Common myeloid progenitor, CD34-positive (primary cell): ENCODE data around the gene PABPN1.

ENCODE experiments used
- CTCF ChIA-PET: fragments of 350-600 bp; sonication (Branson Sonifier 250); formaldehyde crosslinking; loops from one replicate; lab custom pipeline; 2021; ENCODE audit warnings: antibody characterized with exemption; lab: Charles Lee
- POLR2A ChIA-PET: fragments of 350-600 bp; sonication (Branson Sonifier 250); formaldehyde crosslinking; loops from one replicate; lab custom pipeline; 2021; ENCODE audit warnings: antibody characterized with exemption; lab: Charles Lee
- DNase-seq, 3 donors: peaks; one replicate each; pipeline versions ENCODE4 v3.0.0 to v3.0.0-alpha.2; 2013
- H3K27ac ChIP-seq, 2 experiments: 1 replicate in 1 of 2; 2 replicates in 1 of 2; pipeline ENCODE4 v1.7.0; 2013; ENCODE audit warnings: inconsistent platforms in 2 of 2, low read length in 2 of 2, mild to moderate bottlenecking in 2 of 2, low read depth in 1 of 2, moderate library complexity in 1 of 2; ENCODE audit not compliant: severe bottlenecking in 2 of 2, insufficient read depth in 1 of 2, poor library complexity in 1 of 2
- H3K27me3 ChIP-seq, 5 experiments: replicated peaks in 2 of 5; 1 replicate in 3 of 5; 2 replicates in 2 of 5; pipeline versions ENCODE4 v1.6.1 to v1.7.0; 2013; ENCODE audit warnings: low read length in 4 of 5, mild to moderate bottlenecking in 2 of 5, moderate library complexity in 2 of 5, inconsistent platforms in 1 of 5; ENCODE audit not compliant: insufficient read depth in 5 of 5, control insufficient read depth in 4 of 5
- H3K36me3 ChIP-seq, 4 experiments: 1 replicate in 2 of 4; 2 replicates in 2 of 4; pipeline versions ENCODE4 v1.6.1 to v1.7.0; 2013; ENCODE audit warnings: low read length in 3 of 4, control low read depth in 1 of 4, mild to moderate bottlenecking in 1 of 4; ENCODE audit not compliant: control insufficient read depth in 4 of 4, insufficient read depth in 4 of 4
- H3K4me1 ChIP-seq, 4 experiments: 1 replicate in 3 of 4; 2 replicates in 1 of 4; pipeline versions ENCODE4 v1.6.1 to v1.7.1; 2013; ENCODE audit warnings: low read length in 3 of 4, mild to moderate bottlenecking in 3 of 4, control low read depth in 1 of 4, inconsistent platforms in 1 of 4, moderate library complexity in 1 of 4; ENCODE audit not compliant: control insufficient read depth in 4 of 4, insufficient read depth in 4 of 4; ENCODE audit errors: control extremely low read depth in 1 of 4
- H3K4me3 ChIP-seq, 7 experiments: 1 replicate in 4 of 7; 2 replicates in 3 of 7; pipeline versions ENCODE4 v1.5.1 to v1.7.0; 2013; ENCODE audit warnings: mild to moderate bottlenecking in 7 of 7, low read length in 6 of 7, moderate library complexity in 6 of 7, inconsistent platforms in 2 of 7, low read depth in 2 of 7, control low read depth in 1 of 7; ENCODE audit not compliant: insufficient read depth in 4 of 7, control insufficient read depth in 1 of 7; ENCODE audit errors: extremely low read depth in 1 of 7
- H3K9me3 ChIP-seq, 5 experiments: 1 replicate in 4 of 5; 2 replicates in 1 of 5; pipeline versions ENCODE4 v1.6.1 to v1.7.1; 2013; ENCODE audit warnings: low read length in 4 of 5, mild to moderate bottlenecking in 2 of 5, inconsistent platforms in 1 of 5, low read depth in 1 of 5, moderate library complexity in 1 of 5; ENCODE audit not compliant: control insufficient read depth in 4 of 5, insufficient read depth in 2 of 5; ENCODE audit errors: control extremely low read depth in 1 of 5
- WGBS: methylation state at CpG from one replicate; pipeline ENCODE4 v1.1.5; 2013; ENCODE audit not compliant: insufficient coverage; 5-methylcytosine and 5-hydroxymethylcytosine counted together

PABPN1 gene

GRCh38 chr14:23307146-23307530, 14.1 kb upstream of the PABPN1 start:
- H3K9me3 ChIP-seq, result no peaks in the 10 kb centered on the region
- H3K4me3 ChIP-seq, result peak overlapping the region; percentile 57 to 95 (median 77)
- CTCF ChIA-PET, result interaction anchor here (1.0 to 20.4 kb wide), 7 partner anchors 12 to 42 kb away, joined by 3 to 177 read pairs (median 3); partner anchors contain the start of gene PABPN1
- peaks cover 6 to 45% (median 37%) of the 10 kb centered on the region in 4 experiments for H3K4me1 ChIP-seq
- POLR2A ChIA-PET, result interaction anchor here (0.6 to 2.8 kb wide), 3 partner anchors 14 to 38 kb away, joined by 3 to 13 read pairs (median 3); partner anchors contain the start of genes HOMEZ and PABPN1
- WGBS, result 30% methylated on average over 2 of the region's 5 CpGs
- H3K36me3 ChIP-seq, result peaks cover 2 to 36% (median 21%) of the 10 kb centered on the region in 4 experiments
- no peak for DNase-seq
- H3K27ac ChIP-seq, result peak overlapping the region; percentile 72 to 93
- no peaks in the 10 kb centered on the region for H3K27me3 ChIP-seq

DNA sequence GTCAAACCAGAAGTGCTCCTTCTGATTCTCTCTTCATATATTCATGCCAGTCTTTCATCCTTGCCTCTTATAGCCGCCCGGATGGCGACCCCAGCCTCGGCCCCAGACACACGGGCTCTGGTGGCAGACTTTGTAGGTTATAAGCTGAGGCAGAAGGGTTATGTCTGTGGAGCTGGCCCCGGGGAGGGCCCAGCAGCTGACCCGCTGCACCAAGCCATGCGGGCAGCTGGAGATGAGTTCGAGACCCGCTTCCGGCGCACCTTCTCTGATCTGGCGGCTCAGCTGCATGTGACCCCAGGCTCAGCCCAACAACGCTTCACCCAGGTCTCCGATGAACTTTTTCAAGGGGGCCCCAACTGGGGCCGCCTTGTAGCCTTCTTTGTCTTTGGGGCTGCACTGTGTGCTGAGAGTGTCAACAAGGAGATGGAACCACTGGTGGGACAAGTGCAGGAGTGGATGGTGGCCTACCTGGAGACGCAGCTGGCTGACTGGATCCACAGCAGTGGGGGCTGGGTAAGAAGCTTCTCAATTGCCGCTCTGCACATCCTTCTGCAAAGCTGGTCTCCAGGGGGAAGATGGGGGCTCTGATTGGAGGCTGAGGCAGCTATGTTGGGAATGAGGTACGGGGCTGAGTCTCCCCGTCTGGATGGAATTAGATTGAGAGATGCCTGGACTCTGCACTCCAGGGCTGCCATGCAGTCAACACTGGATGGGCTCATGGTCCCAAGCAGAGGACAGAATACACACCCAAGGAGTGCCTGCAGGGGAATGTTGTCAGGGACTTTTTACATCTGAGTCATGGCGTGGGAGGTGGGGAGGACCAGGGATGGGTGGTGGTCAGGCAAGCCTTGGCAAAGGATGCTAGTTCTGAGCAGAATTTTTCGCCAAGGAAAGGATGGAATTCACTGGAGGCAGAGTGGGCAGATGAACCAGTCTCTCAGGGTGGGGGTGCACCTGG, 13.3 kb upstream of the PABPN1 start:
- Histone ChIP-seq H3K27me3 (no peaks in the 10 kb centered on the region), H3K27ac (peak overlapping the region in 1 of 2 experiments; percentile 93), H3K4me3 (peak overlapping the region in 5 of 7 experiments; percentile 57 to 95 (median 82)), H3K4me1 (peaks cover 6 to 38% (median 33%) of the 10 kb centered on the region in 4 experiments), H3K36me3 (peaks cover 2 to 41% (median 21%) of the 10 kb centered on the region in 4 experiments), H3K9me3 (no peaks in the 10 kb centered on the region)
- WGBS, result 94% methylated on average over 16 of the region's 22 CpGs
- POLR2A ChIA-PET, result interaction anchor here (0.6 to 2.8 kb wide), 2 partner anchors 13 to 638 kb away, joined by 4 to 13 read pairs; partner anchors contain the start of gene PABPN1
- DNase-seq, result no peak
- CTCF ChIA-PET, result interaction anchor here (0.5 to 20.4 kb wide), 7 partner anchors 12 to 43 kb away, joined by 3 to 177 read pairs (median 3); partner anchors contain the start of gene PABPN1

GRCh38 chr14:23308721-23309445, 12.4 kb upstream of the PABPN1 start:
- Histone ChIP-seq H3K27me3 (no peaks in the 10 kb centered on the region), H3K27ac (no peak overlapping the region), H3K36me3 (peaks cover 2 to 41% (median 21%) of the 10 kb centered on the region in 4 experiments), H3K9me3 (no peaks in the 10 kb centered on the region), H3K4me1 (peaks cover 6 to 34% (median 29%) of the 10 kb centered on the region in 4 experiments), H3K4me3 (no peak overlapping the region)
- POLR2A ChIA-PET, result no interaction called here
- CTCF ChIA-PET, result interaction anchor here (0.7 to 20.4 kb wide), 3 partner anchors 11 to 44 kb away, joined by 3 to 177 read pairs (median 3); partner anchors contain the start of gene PABPN1
- WGBS, result 92% methylated on average over 9 of the region's 17 CpGs
- DNase-seq, result no peak

GRCh38 chr14:23310546-23310945, 10.7 kb upstream of the PABPN1 start:
- Histone ChIP-seq H3K27ac (no peak overlapping the region), H3K9me3 (no peaks in the 10 kb centered on the region), H3K4me3 (no peak overlapping the region), H3K4me1 (peaks cover 6 to 24% (median 24%) of the 10 kb centered on the region in 4 experiments), H3K36me3 (peaks cover 2 to 41% (median 21%) of the 10 kb centered on the region in 4 experiments), H3K27me3 (no peaks in the 10 kb centered on the region)
- POLR2A ChIA-PET, result no interaction called here
- 86% methylated on average over 1 of the region's 1 CpG for WGBS
- CTCF ChIA-PET, result interaction anchor here (0.8 to 20.4 kb wide), 3 partner anchors 8 to 10 kb away, joined by 4 to 177 read pairs (median 4); partner anchors contain the start of genes PABPN1 and PPP1R3E
- no peak for DNase-seq

GRCh38 chr14:23316300-23316699, 5.0 kb upstream of the PABPN1 start:
- Histone ChIP-seq H3K4me3 (no peak overlapping the region), H3K4me1 (peaks cover 0 to 12% (median 9%) of the 10 kb centered on the region in 4 experiments), H3K27me3 (no peaks in the 10 kb centered on the region), H3K36me3 (peaks cover 0 to 16% (median 2%) of the 10 kb centered on the region in 4 experiments), H3K9me3 (no peaks in the 10 kb centered on the region), H3K27ac (no peak overlapping the region)
- POLR2A ChIA-PET, result interaction anchor here (1.6 kb wide), 1 partner anchor 14 kb away, joined by 10 read pairs; the partner anchor contains the start of gene PPP1R3E
- WGBS, result 100% methylated on average over 4 of the region's 5 CpGs
- DNase-seq, result no peak
- CTCF ChIA-PET, result interaction anchor here (9.1 kb wide), 1 partner anchor 13 kb away, joined by 177 read pairs; the partner anchor contains the start of genes BCL2L2 and PPP1R3E
